Type B pancreatic cell (in vitro differentiated cells): ENCODE data around the gene PRKN. TPM values are rescaled to one million over a fixed set of nuclear protein-coding genes. Genes with fewer than 3 reads are reported as not detected.

Experiments used
- DNase-seq: peaks from one replicate; pipeline ENCODE4 v3.0.0; 2021; ENCODE audit warnings: mixed read lengths; ENCODE audit not compliant: unreplicated experiment; ENCODE audit errors: extremely low spot score
- H3K27ac Mint-ChIP-seq: 2 replicates; pipeline ENCODE4 v1.8.0; 2021; ENCODE audit warnings: mild to moderate bottlenecking, mixed read lengths
- H3K27me3 Mint-ChIP-seq: 2 replicates; pipeline ENCODE4 v1.8.0; 2021; ENCODE audit warnings: mixed read lengths
- H3K36me3 Mint-ChIP-seq: 2 replicates; pipeline ENCODE4 v1.8.0; 2021; ENCODE audit warnings: mixed read lengths
- H3K4me1 Mint-ChIP-seq: one replicate; pipeline ENCODE4 v1.8.0; 2021; ENCODE audit warnings: mixed read lengths; ENCODE audit not compliant: unreplicated experiment
- H3K4me3 Mint-ChIP-seq: 2 replicates; pipeline ENCODE4 v1.8.0; 2021; ENCODE audit warnings: mild to moderate bottlenecking, mixed read lengths
- H3K9me3 Mint-ChIP-seq: 2 replicates; pipeline ENCODE4 v1.8.0; 2021; ENCODE audit warnings: mixed read lengths
- total RNA-seq: library from RNA; stranded (reverse); gene quantifications from 2 replicates; pipeline ENCODE4 v1.2.1, GENCODE V29; 2021; ENCODE audit warnings: low replicate concordance
- TF ChIP-seq, protein P1 (sequence below): fragments of 200-600 bp; sonication (generic); conservative IDR thresholded peaks from 2 replicates; pipeline ENCODE4 v1.5.0; 2021; ENCODE audit warnings: antibody characterized with exemption, mild to moderate bottlenecking

Gene PRKN
- total RNA-seq, 1 donor from 2014 or later, result 6.2 TPM

DNA sequence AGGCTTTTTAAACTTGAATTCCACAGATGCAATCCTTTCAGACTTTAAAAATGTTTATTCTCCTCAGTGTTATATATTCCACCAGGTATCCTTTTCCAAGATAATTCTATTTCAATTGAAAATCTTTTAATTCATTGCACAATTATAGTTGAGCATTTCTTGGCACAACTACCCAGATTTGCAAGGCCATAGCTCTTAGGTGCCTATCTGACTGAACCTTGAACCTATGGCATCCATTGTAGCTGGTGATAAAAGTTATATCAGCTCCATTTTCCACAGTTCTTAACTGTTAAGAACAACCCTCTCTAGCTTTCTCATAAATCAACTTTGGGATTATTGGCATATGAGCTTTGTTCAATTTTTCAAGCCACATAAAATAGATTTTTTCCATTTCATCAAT is 42.6 kb upstream of the PRKN start:
- H3K9me3 Mint-ChIP-seq, result peaks cover 5% of the 10 kb centered on the region
- TF ChIP-seq, protein P1, sequence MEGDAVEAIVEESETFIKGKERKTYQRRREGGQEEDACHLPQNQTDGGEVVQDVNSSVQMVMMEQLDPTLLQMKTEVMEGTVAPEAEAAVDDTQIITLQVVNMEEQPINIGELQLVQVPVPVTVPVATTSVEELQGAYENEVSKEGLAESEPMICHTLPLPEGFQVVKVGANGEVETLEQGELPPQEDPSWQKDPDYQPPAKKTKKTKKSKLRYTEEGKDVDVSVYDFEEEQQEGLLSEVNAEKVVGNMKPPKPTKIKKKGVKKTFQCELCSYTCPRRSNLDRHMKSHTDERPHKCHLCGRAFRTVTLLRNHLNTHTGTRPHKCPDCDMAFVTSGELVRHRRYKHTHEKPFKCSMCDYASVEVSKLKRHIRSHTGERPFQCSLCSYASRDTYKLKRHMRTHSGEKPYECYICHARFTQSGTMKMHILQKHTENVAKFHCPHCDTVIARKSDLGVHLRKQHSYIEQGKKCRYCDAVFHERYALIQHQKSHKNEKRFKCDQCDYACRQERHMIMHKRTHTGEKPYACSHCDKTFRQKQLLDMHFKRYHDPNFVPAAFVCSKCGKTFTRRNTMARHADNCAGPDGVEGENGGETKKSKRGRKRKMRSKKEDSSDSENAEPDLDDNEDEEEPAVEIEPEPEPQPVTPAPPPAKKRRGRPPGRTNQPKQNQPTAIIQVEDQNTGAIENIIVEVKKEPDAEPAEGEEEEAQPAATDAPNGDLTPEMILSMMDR, result no peak
- no peak overlapping the region for H3K27ac Mint-ChIP-seq

DNA sequence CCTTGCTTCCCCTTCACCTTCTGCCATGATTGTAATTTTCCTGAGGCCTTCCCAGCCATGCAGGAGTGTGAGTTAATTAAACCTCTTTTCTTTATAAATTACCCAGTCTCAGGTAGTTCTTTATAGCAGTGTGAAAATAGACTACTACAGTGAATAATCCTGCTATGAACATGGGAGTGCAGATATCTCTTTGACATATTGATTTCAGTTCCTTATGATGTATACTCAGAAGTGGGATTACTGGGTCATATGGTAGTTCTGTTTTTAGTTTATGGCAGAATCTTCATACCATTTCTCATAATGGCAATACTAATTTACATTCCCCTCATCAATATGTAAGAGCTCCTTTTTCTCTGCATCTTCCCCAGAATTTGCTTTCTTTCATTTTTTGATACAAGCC is 26.2 kb upstream of the PRKN start:
- TF ChIP-seq, protein P1, result no peak
- H3K4me1 Mint-ChIP-seq, result no peaks in the 10 kb centered on the region
- H3K27me3 Mint-ChIP-seq, result no peaks in the 10 kb centered on the region
- H3K27ac Mint-ChIP-seq, result no peak overlapping the region
- no peaks in the 10 kb centered on the region for H3K36me3 Mint-ChIP-seq
- H3K4me3 Mint-ChIP-seq, result no peak overlapping the region
- no peak for DNase-seq
- no peaks in the 10 kb centered on the region for H3K9me3 Mint-ChIP-seq

More for the DNA sequence above, 42.6 kb upstream of the PRKN start:
- H3K4me3 Mint-ChIP-seq, result no peak overlapping the region
- H3K4me1 Mint-ChIP-seq, result no peaks in the 10 kb centered on the region
- no peaks in the 10 kb centered on the region for H3K27me3 Mint-ChIP-seq
- H3K36me3 Mint-ChIP-seq, result no peaks in the 10 kb centered on the region
- no peak for DNase-seq

DNA sequence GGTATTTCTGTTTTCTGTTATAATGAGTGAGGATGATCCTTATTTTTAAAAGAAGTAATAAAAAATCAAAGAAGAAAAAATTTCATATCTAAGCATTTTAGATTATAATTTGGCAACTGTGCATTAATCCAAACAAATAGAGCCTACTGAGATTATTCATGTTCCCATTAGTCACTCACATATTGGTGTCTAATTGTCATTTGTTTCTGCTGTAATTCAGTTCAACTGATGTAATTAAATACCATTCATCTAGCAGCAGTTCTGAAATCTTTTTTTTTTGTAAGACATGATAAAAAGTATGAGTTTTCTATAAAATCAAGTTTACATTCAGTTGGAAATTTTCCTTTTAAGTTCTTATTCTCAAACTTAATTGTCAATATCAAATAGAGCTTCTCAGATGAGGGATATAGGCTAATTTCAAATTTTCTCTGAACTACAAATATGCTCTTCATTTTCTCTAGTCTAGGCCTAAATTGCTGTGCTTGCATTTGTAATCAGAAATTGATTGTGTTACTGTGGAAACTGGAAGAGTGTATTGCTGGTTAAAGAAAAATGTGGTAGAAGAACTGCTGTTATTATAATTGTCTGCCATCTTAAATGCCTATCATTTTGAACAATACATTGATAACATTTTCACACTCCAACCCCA is 23.8 kb upstream of the PRKN start:
- H3K4me3 Mint-ChIP-seq, result no peak overlapping the region
- TF ChIP-seq, protein P1, result no peak
- H3K9me3 Mint-ChIP-seq, result no peaks in the 10 kb centered on the region
- no peaks in the 10 kb centered on the region for H3K4me1 Mint-ChIP-seq
- no peaks in the 10 kb centered on the region for H3K36me3 Mint-ChIP-seq
- H3K27ac Mint-ChIP-seq, result no peak overlapping the region
- no peaks in the 10 kb centered on the region for H3K27me3 Mint-ChIP-seq
- no peak for DNase-seq

DNA sequence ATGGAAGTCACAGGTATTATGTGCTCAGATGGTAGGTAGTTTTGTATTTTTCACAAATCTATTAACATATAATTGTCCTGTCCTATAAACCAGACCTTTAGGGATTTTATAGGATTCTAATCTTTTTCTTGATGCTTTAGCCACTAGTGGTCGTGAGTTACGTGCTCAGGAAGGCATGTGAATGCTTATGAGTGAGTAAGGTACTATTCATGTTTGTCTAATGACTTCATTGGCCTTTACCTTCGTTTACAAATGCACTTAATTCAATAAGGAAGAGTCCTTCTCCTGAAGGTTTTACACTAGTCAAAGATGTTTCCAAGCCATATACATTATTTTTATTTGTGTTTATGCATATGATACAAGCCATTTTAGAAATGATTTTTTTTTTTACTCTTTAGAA is 23.2 kb upstream of the PRKN start:
- Mint-ChIP-seq H3K27me3 (no peaks in the 10 kb centered on the region), H3K27ac (no peak overlapping the region), H3K4me1 (no peaks in the 10 kb centered on the region), H3K9me3 (no peaks in the 10 kb centered on the region), H3K4me3 (no peak overlapping the region), H3K36me3 (no peaks in the 10 kb centered on the region)
- no peak for DNase-seq
- TF ChIP-seq, protein P1, result no peak

DNA sequence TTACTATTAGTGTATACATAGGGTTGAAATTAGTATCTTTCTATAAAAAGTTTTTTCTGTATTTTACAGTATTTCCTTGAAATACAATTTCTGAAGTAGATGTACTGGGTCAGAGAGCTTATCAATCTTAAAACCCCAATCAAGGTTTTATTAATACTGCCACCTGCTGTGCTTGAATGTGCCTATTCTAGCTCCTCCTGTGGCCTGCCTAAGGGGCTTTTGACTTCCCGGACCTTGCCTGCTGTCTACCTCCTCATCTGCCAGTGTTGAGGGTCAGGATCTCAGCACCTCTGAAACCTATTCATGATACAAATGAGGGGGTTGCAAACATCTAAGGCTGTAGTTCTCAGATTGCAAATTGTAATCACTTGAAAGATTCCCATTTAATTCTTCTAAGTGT is 9.4 kb upstream of the PRKN start:
- Mint-ChIP-seq H3K36me3 (no peaks in the 10 kb centered on the region), H3K4me3 (no peak overlapping the region), H3K27me3 (no peaks in the 10 kb centered on the region), H3K27ac (no peak overlapping the region), H3K9me3 (no peaks in the 10 kb centered on the region), H3K4me1 (no peaks in the 10 kb centered on the region)
- TF ChIP-seq, protein P1, result no peak
- DNase-seq, result no peak

DNA sequence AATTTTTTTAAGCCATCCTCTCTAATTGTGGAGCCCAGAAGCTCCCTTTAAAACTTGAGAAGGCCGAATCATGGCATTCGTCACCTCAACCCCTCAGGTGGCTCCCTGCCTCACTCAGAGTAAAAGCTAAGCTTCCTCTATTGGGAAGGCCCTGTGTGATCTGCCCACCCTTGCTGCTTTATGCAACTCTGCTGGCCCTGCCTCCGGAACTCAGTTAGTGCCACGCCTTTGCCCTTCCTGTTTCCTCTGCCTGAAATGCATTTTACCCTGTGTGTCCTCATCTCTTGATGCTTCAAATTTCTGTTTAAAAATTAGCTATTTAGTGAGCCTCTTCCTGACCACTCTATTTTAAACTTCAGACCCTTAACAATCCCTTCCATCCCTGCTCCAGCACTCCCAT is 5.9 kb upstream of the PRKN start:
- DNase-seq, result no peak
- no peak overlapping the region for H3K4me3 Mint-ChIP-seq
- H3K4me1 Mint-ChIP-seq, result peaks cover 2% of the 10 kb centered on the region
- no peaks in the 10 kb centered on the region for H3K36me3 Mint-ChIP-seq
- H3K27ac Mint-ChIP-seq, result no peak overlapping the region
- TF ChIP-seq, protein P1, result no peak
- H3K27me3 Mint-ChIP-seq, result no peaks in the 10 kb centered on the region
- H3K9me3 Mint-ChIP-seq, result no peaks in the 10 kb centered on the region
